Measurements from ENCODE around the gene ERAP2. TPM values are rescaled to one million over a fixed set of nuclear protein-coding genes. Genes with fewer than 3 reads are reported as not detected.

ERAP2 gene
- polyA plus RNA-seq, 3 donors, result 3.0 to 20.4 (median 3.4) TPM

DNA sequence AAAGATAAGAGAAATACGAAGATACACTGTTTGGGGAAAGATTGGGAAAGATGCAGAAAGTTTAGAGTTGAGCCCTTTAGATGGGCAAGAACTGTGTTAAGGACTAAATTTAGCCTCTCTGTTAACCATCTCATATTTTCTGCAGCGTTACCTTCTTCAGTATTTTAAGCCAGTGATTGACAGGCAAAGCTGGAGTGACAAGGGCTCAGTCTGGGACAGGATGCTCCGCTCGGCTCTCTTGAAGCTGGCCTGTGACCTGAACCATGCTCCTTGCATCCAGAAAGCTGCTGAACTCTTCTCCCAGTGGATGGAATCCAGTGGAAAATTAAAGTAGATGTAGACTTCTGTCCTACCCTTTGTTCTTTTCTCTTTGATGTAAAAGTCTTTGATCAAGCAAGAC is 33.1 kb downstream of the ERAP2 start:
- H3K4me3 Mint-ChIP-seq, result no peak overlapping the region
- Histone ChIP-seq H3K36me3 (replicated peaks in 1 of 2; ENCODE audit: control insufficient read depth in 1 of 2, insufficient read depth in 2 of 2, low read length in 2 of 2) (peaks cover 32 to 60% of the 10 kb centered on the region in 2 donors), H3K79me2 (ENCODE audit: insufficient read depth, low read length) (no peaks in the 10 kb centered on the region), H3K9me3 (replicated peaks in 1 of 2; ENCODE audit: control insufficient read depth in 1 of 2, insufficient read depth in 1 of 2, low read length in 2 of 2) (no peaks in the 10 kb centered on the region), H3K4me3 (replicated peaks in 1 of 3; ENCODE audit: low read depth in 2 of 3, low read length in 3 of 3) (no peak overlapping the region), H3K4me1 (ENCODE audit: control insufficient read depth in 1 of 2, insufficient read depth in 2 of 2, low read length in 2 of 2) (peaks cover 6 to 9% of the 10 kb centered on the region in 2 donors), H3K9ac (ENCODE audit: insufficient read depth, low read length, poor library complexity, severe bottlenecking) (no peak overlapping the region), H2AFZ (ENCODE audit: insufficient read depth, low read depth, low read length, poor library complexity, severe bottlenecking) (no peak overlapping the region), H3K27ac (ENCODE audit: low read depth in 1 of 2, low read length in 2 of 2) (no peak overlapping the region), H3K4me2 (replicated peaks; ENCODE audit: extremely low read depth, low read length, poor library complexity, severe bottlenecking) (no peak overlapping the region), H4K20me1 (ENCODE audit: insufficient read depth, low read length) (no peaks in the 10 kb centered on the region), H3K27me3 (ENCODE audit: control insufficient read depth in 2 of 2, insufficient read depth in 2 of 2, low read length in 2 of 2) (no peaks in the 10 kb centered on the region)
- WGBS (ENCODE audit: insufficient coverage), result 100% methylated on average over 3 of the region's 4 CpGs
- H3K4me1 Mint-ChIP-seq, result peaks cover 8% of the 10 kb centered on the region
- DNase-seq, result no peak
- H3K27ac Mint-ChIP-seq, result no peak overlapping the region
- TF ChIP-seq, protein P1, sequence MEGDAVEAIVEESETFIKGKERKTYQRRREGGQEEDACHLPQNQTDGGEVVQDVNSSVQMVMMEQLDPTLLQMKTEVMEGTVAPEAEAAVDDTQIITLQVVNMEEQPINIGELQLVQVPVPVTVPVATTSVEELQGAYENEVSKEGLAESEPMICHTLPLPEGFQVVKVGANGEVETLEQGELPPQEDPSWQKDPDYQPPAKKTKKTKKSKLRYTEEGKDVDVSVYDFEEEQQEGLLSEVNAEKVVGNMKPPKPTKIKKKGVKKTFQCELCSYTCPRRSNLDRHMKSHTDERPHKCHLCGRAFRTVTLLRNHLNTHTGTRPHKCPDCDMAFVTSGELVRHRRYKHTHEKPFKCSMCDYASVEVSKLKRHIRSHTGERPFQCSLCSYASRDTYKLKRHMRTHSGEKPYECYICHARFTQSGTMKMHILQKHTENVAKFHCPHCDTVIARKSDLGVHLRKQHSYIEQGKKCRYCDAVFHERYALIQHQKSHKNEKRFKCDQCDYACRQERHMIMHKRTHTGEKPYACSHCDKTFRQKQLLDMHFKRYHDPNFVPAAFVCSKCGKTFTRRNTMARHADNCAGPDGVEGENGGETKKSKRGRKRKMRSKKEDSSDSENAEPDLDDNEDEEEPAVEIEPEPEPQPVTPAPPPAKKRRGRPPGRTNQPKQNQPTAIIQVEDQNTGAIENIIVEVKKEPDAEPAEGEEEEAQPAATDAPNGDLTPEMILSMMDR (IDR thresholded peaks at IDR 0.05), result no peak
- H3K36me3 Mint-ChIP-seq, result peaks cover 47% of the 10 kb centered on the region in 2 donors
- intact Hi-C loops (cut with micrococcal nuclease), result no loop called here
- H3K27me3 Mint-ChIP-seq (ENCODE audit: low read depth in 3 of 3), result peaks cover 0 to 1% (median 0%) of the 10 kb centered on the region in 3 donors
- peaks cover 0 to 2% (median 0%) of the 10 kb centered on the region in 7 donors for H3K9me3 Mint-ChIP-seq

DNA sequence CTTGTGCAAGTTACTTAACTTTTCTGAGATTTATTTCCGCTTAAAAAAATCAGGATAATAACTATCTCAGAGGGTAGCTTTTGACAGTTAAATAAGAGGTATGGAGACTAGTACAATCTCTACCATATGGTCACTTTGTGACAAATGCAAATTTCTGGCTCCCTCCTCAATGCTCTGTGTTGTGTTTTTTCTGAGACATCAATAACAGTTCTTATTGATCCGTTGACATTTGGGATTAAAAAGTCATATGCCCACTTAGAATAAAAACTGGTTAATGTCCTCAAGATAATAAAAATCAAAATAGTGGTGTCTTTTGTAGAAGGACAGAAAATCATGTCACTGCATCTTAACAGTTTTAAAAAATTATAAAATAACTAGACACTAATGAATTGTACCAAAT is 34.8 kb downstream of the ERAP2 start:
- Mint-ChIP-seq H3K36me3 (peaks cover 49 to 51% of the 10 kb centered on the region in 2 donors), H3K4me1 (peaks cover 3% of the 10 kb centered on the region), H3K9me3 (peaks cover 0 to under 1% (median 0%) of the 10 kb centered on the region in 7 donors), H3K27ac (no peak overlapping the region), H3K27me3 (ENCODE audit: low read depth in 3 of 3) (peaks cover 0 to under 1% (median 0%) of the 10 kb centered on the region in 3 donors), H3K4me3 (no peak overlapping the region)
- Histone ChIP-seq H3K27ac (ENCODE audit: low read depth in 1 of 2, low read length in 2 of 2) (no peak overlapping the region), H4K20me1 (ENCODE audit: insufficient read depth, low read length) (no peaks in the 10 kb centered on the region), H3K9ac (ENCODE audit: insufficient read depth, low read length, poor library complexity, severe bottlenecking) (no peak overlapping the region), H3K9me3 (replicated peaks in 1 of 2; ENCODE audit: control insufficient read depth in 1 of 2, insufficient read depth in 1 of 2, low read length in 2 of 2) (no peaks in the 10 kb centered on the region), H2AFZ (ENCODE audit: insufficient read depth, low read depth, low read length, poor library complexity, severe bottlenecking) (no peak overlapping the region), H3K27me3 (ENCODE audit: control insufficient read depth in 2 of 2, insufficient read depth in 2 of 2, low read length in 2 of 2) (no peaks in the 10 kb centered on the region), H3K4me3 (replicated peaks in 1 of 3; ENCODE audit: low read depth in 2 of 3, low read length in 3 of 3) (no peak overlapping the region), H3K4me1 (ENCODE audit: control insufficient read depth in 1 of 2, insufficient read depth in 2 of 2, low read length in 2 of 2) (peaks cover 0 to 2% of the 10 kb centered on the region in 2 donors), H3K79me2 (ENCODE audit: insufficient read depth, low read length) (no peaks in the 10 kb centered on the region), H3K36me3 (replicated peaks in 1 of 2; ENCODE audit: control insufficient read depth in 1 of 2, insufficient read depth in 2 of 2, low read length in 2 of 2) (peaks cover 35 to 67% of the 10 kb centered on the region in 2 donors), H3K4me2 (replicated peaks; ENCODE audit: extremely low read depth, low read length, poor library complexity, severe bottlenecking) (no peak overlapping the region)
- no CpG with 5 or more reads among the region's 2 CpGs for WGBS (ENCODE audit: insufficient coverage)
- intact Hi-C loops (cut with micrococcal nuclease), result no loop called here
- no peak for DNase-seq
- TF ChIP-seq, protein P1 (IDR thresholded peaks at IDR 0.05), result no peak
